ENCODE measurements around the gene OR2AT4. TPM values are rescaled to one million over a fixed set of nuclear protein-coding genes. Genes with fewer than 3 reads are reported as not detected.

OR2AT4 gene
- total and polyA plus RNA-seq, 11 donors: not detected

GRCh38 chr11:75073459-75074190, 23.1 kb downstream of the OR2AT4 start:
- Histone ChIP-seq H3K4me3 (no peak overlapping the region), H3K27ac (no peak overlapping the region), H3K27me3 (peaks cover 0 to 10% (median 0%) of the 10 kb centered on the region in 9 donors), H3K9me3 (peaks cover 0 to under 1% (median 0%) of the 10 kb centered on the region in 12 donors), H3K4me1 (no peaks in the 10 kb centered on the region), H3K36me3 (no peaks in the 10 kb centered on the region)
- no peak for DNase-seq
- 78 to 83% (median 82%) methylated on average over 3 of the region's 3 CpGs for WGBS, 4 donors
- TF ChIP-seq POLR2A (IDR thresholded peaks at IDR 0.05) (no peak), CTCF (IDR thresholded peaks at IDR 0.05) (no peak)
- intact Hi-C loops (cut with DNase I): no loop called here
- ATAC-seq: no peak

GRCh38 chr11:75072582-75072981, 24.1 kb downstream of the OR2AT4 start:
- intact Hi-C loops (cut with DNase I): no loop called here
- no peak for DNase-seq
- WGBS, 4 donors: 3 to 8% (median 4%) methylated on average over 2 of the region's 2 CpGs
- H3K4me1 ChIP-seq: no peaks in the 10 kb centered on the region
- no peak overlapping the region for H3K4me3 ChIP-seq
- TF ChIP-seq POLR2A (IDR thresholded peaks at IDR 0.05) (no peak), CTCF (IDR thresholded peaks at IDR 0.05) (no peak)
- H3K9me3 ChIP-seq: peaks cover 0 to 5% (median 0%) of the 10 kb centered on the region in 12 donors
- H3K27me3 ChIP-seq: peaks cover 0 to 14% (median 0%) of the 10 kb centered on the region in 9 donors
- no peak overlapping the region for H3K27ac ChIP-seq
- no peak for ATAC-seq
- no peaks in the 10 kb centered on the region for H3K36me3 ChIP-seq

GRCh38 chr11:75069473-75069872, 27.2 kb downstream of the OR2AT4 start:
- Histone ChIP-seq H3K27me3 (peaks cover 0 to 22% (median 2%) of the 10 kb centered on the region in 9 donors), H3K36me3 (no peaks in the 10 kb centered on the region), H3K9me3 (peaks cover 0 to 5% (median 0%) of the 10 kb centered on the region in 12 donors), H3K4me1 (no peaks in the 10 kb centered on the region), H3K4me3 (no peak overlapping the region), H3K27ac (no peak overlapping the region)
- no peak for ATAC-seq
- TF ChIP-seq POLR2A (IDR thresholded peaks at IDR 0.05) (no peak), CTCF (IDR thresholded peaks at IDR 0.05) (no peak)
- intact Hi-C loops (cut with DNase I): no loop called here
- DNase-seq: no peak
- WGBS, 4 donors: 77 to 81% (median 80%) methylated on average over 4 of the region's 4 CpGs

GRCh38 chr11:75068993-75069392, 27.7 kb downstream of the OR2AT4 start:
- H3K27me3 ChIP-seq: peaks cover 0 to 22% (median 2%) of the 10 kb centered on the region in 9 donors
- H3K4me1 ChIP-seq: no peaks in the 10 kb centered on the region
- DNase-seq (no peak), ATAC-seq (no peak)
- H3K36me3 ChIP-seq: no peaks in the 10 kb centered on the region
- intact Hi-C loops (cut with DNase I): no loop called here
- H3K27ac ChIP-seq: no peak overlapping the region
- peaks cover 0 to 5% (median 0%) of the 10 kb centered on the region in 12 donors for H3K9me3 ChIP-seq
- no peak overlapping the region for H3K4me3 ChIP-seq
- TF ChIP-seq POLR2A (IDR thresholded peaks at IDR 0.05) (no peak), CTCF (IDR thresholded peaks at IDR 0.05) (no peak)

Measured in heart left ventricle (tissue), 16 donors.